ENCODE data around the gene EPX.
"Not testable (repeated sequence)": the region's sequence is repeated elsewhere in the genome, so short reads cannot be mapped to it uniquely, and the experiment has no call there.

EPX gene

DNA sequence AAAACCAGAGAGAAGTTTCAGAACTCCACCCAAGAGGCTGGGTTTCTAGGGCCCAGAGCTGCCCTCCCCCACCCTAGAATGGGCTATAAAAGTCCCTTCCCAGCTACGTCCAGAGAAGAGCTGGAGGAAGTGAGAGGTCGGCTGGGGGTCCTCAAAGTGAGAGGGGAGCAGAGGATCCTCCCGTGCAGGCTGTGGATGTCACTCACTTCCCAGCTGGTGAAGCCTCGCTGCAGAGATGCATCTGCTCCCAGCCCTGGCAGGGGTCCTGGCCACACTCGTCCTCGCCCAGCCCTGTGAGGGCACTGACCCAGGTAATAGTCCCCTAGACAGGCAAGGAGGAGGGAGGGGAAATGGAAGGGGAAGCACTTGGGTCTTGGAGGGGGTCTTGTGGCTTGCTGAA lies at the start of gene EPX:
Gene EPX (plus strand): TSS at position 115 of the 400 bp plus-strand sequence. CDS start 121 bp downstream, at position 236.
- FAIRE-seq: no peak

GRCh38 chr17:58143335-58143734 lies 49.2 kb upstream of the EPX start:
- FAIRE-seq: not testable (repeated sequence)

- FAIRE-seq: no peak
Observed at GRCh38 chr17:58144801-58145200, 47.7 kb upstream of the EPX start.

GRCh38 chr17:58147930-58148434 lies 44.5 kb upstream of the EPX start, which contains the start of gene OR4D1:
Gene OR4D1 (plus strand): TSS chr17:58148384. CDS start chr17:58155154, 6,770 bp downstream.
- no peak for FAIRE-seq

GRCh38 chr17:58148609-58149008 lies 43.9 kb upstream of the EPX start:
- no peak for FAIRE-seq

GRCh38 chr17:58150394-58150793 lies 42.1 kb upstream of the EPX start:
- FAIRE-seq: no peak

- no peak for FAIRE-seq
Observed at GRCh38 chr17:58153046-58153445, 39.5 kb upstream of the EPX start.

- FAIRE-seq: no peak
Observed at GRCh38 chr17:58153671-58154070, 38.9 kb upstream of the EPX start.

DNA sequence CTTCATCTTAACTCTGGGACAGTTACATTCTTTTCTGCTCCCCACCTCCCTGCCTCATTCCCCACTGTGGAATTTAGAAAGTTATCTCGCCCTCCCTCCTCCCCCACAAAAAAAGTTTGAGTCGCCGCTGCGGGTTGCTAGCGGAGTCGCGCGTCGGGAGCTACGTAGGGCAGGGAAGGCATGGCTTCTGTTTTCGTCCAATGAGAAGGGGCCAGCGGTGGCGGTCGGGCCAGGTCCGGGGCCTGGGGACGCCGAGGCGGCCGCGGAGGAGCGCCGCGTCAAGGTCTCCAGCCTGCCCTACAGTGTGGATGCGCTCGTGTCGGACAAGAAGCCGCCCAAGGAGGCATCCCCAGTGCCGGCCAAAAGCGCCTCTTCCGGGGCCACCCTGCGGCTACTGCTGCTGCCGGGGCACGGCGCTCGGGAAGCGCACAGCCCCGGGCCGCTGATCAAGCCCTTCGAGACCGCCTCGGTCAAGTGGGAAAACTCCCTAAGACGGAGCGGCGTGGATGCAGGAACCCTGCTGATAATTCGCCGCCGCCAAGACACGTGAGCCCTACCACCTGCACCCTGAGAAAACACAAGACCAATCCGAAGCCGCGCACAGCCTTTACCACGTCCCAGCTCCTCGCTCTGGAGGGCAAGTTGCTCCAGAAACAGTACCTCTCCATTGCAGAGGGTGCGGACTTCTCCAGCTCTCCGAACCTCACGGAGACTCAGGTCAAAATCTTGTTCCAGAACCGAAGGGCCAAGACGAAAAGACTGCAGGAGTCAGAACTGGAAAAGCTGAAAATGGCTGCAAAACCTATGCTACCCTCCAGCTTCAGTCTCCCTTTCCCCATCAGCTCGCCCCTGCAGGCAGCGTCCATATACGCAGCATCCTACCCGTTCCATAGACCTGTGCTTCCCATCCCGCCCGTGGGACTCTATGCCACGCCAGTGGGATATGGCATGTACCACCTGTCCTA lies 35.4 kb upstream of the EPX start:
- FAIRE-seq: no peak

DNA sequence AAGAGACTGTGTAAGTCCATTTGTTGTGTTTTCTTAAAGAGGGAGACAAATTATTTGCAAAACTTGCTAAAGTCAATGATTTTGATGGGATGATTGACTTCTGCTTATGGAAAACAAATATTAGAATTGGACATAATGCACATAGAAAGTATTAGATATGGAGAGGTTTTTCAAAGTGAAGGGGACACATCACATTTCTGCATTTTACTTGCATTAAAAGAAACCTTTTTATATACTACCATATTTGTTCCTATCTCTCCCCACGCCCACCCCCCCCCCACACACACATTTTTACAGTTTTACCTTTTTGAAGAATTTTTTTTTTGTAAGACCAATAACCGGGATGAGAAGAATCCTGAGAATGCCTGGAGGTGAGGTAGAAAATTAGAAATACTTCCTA lies 34.3 kb upstream of the EPX start:
- FAIRE-seq: no peak

DNA sequence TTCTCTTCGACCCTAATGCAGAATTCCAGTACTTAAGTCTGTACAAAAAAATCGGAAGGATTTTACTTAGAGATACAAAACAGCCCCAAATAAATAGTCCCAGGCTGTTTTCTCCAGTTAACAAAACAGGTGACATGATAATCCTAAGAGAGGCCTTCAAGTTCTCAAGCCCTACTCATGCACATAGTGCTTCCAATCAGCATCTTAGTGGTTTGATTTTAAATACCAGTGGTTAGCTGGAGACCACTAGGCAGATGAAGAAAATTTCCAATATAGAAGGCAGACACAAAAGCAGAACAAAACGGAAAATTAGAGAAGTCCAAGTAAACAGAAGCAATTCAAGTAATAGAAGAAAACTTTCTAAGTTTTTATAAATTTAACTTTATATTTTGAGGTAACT lies 31.0 kb upstream of the EPX start:
- FAIRE-seq: no peak

- no peak for FAIRE-seq
Observed at GRCh38 chr17:58165981-58166380, 26.5 kb upstream of the EPX start.

DNA sequence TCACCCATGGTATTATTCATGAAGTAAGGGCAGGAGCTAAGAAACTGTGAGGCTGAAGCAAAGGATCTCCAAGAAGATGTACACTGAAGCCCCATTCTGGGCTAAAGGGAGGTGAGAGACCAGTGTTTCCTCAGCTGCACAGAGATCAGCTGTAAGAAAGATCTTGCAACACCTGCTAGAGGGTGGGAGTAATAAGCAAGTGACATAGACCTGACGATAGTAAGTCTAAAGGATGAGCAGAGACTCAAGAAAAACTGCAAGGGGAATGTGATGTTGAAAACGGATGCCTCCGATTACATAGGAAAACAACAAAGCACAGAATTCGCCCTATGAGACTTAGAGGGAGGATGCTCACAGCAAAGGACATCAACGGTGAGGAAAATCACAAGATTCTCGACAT lies 25.8 kb upstream of the EPX start, which contains the start of gene OR4D2:
Gene OR4D2 (plus strand): TSS at position 301 of the 400 bp plus-strand sequence. CDS start 2,674 bp downstream, outside the sequence.
- FAIRE-seq: no peak

GRCh38 chr17:58170622-58171021 lies 21.9 kb upstream of the EPX start:
- FAIRE-seq: no peak

- FAIRE-seq: no peak
Observed at GRCh38 chr17:58172369-58173071, 20.0 kb upstream of the EPX start.

DNA sequence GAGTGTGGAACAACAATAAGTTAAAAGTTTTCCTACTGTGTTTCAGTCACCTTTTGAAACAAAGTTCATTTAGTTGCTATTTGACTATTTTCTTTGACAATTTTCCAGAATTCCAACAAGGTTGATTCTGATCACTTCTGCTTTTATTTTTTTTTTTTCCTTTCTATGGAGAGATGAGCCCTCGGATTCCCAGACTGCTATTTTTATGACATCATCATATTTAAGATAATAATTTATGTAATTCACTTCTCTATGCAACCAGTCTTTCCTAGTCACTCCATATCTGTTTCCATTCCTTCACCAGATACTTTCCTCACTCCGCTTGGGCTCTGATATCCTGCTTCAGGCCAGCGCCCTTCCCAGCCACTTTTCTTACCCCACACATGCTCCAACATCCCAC lies 17.7 kb upstream of the EPX start:
- FAIRE-seq: no peak

DNA sequence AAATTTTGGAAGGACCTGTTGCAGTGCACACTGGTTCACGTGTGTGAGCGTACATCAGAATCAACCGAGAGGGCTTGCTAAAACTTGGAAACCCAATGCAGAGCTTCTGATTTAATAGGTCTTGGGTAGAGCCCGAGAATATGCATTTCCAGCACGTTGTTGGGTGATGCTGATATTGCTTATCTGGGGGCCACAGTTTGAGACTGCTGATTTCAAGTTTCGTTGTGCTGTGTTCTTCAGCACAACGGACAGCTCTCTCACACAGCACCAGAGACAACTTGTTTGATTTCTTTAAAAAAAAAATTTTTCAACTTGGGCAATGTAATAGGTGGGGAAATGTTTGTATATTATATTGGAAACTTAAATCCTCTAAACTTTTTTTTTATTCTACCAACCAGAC lies 16.3 kb upstream of the EPX start:
- FAIRE-seq: no peak

DNA sequence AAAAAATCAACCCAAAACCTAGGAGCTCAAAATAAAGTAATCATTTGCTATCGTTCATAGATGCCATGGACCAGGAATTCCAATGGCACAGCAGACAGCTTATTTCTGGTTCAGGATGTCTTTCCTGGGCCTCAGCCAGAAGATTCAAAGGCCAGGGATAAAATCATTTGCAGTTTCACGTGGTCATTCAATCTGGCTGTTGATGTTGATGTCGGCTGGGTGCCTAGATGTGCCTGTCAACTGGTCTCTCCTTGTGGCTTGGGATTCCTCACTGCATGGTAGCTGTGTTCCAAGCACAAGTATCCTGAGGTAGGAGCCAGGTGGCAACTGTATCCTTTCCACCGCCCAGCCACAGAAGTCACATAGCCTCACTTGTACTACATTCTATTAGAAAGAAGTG lies 10.7 kb upstream of the EPX start:
- no peak for FAIRE-seq

DNA sequence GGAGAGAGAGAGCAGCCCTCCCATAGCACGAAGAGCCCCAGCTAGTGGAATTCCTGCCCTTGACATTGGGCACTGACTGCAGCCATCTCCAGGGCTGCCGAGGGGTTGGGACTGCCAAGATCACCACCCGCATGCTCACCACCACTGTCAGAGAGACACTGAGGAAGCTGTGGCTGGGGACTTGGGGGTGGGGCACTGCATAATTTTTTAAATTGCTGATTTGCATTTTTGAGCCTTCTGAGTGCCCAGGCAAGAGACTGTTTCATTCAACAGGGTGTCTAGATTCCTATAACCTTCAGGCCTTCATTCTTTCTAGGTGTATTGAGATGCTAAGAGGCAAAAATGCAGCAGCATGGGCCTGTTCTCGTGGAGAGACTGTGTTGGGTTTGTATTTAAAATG lies 9.0 kb upstream of the EPX start:
- no peak for FAIRE-seq

DNA sequence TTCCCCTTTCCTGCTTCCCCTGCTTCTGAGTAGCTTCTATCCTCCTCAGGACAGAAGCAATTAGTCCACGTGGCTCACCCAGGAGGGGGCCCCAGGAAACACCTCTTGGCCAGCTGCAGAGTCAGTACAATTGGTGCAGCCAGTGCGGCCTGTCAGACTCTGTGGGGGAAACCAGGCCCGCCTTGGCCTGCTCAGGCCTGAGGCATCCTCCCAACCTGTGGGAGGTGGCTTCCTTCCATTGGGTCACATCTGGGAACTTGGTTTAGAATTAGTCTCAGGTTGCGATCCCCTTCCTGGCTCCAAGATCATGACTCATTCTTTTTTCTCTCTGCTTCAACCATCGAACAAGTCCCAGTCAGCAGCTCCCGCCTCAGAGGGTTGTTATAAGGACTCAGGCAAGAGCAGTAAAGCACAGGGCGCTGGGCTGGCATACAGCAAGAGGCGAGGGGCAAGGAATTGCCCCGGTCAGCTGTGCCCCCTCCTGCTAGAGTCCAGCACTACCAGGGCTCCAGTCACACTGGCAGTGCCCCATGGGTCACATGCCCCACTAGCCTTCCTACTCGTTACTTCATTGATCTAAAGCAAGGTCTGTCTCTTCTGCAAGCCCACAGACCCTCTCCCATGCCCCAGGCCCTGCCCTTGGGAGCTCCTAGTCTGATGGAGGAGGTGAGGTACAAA lies 8.1 kb upstream of the EPX start:
- FAIRE-seq: no peak

- no peak for FAIRE-seq
Observed at GRCh38 chr17:58184986-58185761, 7.4 kb upstream of the EPX start.

DNA sequence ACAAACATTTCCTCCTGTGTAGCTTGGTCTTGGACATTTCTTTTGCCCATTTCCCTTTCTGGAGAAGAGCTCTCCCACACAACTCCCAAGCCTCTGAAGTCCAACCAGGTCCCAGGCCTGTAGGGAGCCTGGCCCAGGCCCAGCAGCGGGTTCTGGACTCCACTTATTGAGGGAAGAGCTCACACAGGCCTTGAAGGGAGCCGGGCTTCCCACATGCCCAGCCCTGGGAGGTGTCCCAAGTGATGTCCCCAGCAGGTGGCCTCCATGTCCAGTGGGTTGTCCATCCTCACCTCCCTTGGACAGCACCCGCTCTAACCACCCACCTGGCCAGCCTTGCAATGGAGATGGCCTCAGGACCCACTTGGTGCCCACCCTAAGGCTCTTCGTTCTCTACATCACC lies 5.9 kb upstream of the EPX start:
- FAIRE-seq: no peak
